GM19099 (cell line): ENCODE results near the gene TMPRSS4.

Experiments used
- POLR2A ChIP-seq: IDR thresholded peaks from 3 replicates; pipeline ENCODE4 v1.6.1; 2011; ENCODE audit warnings: low read depth; ENCODE audit not compliant: insufficient read length; ENCODE audit errors: extremely low read depth

TMPRSS4 gene

DNA sequence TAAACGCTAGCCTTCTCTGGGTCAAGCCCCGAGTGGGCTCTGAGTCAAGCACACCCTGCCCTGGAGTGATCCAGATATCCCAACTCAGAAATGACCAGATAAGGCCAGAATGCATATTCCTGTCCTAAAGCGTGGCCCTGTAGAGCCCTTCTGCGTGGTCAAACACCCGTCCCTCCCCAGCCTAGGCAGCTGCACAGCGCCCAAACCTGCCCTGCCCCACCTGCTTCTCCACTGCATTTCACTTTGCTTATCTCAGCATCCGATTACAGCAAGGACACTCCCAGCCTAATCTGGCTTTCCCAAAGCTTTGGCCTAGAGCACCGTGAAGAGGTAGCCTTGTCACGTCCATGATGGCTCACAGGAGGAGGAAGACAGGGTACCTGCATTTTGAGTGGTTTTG lies 11.9 kb upstream of the TMPRSS4 start:
- TF ChIP-seq POLR2A = no peak

DNA sequence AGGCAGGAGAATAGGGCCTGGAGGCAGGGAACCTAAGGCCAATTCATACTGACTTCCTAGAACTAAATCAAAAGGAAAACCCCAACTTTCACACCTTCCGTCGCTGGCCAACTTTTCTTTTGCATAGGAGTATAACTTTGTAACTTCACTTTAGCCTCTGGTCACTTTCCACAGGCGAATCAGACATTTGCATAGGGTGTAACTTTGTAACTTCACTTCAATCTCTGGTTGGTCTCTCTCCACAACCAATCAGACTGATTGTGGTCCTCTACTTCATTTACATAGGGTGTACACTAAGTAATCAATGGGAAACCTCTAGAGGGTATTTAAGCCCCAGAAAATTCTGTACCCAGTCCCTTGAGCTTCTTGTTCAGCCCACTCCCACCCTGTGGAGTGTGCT lies 11.5 kb upstream of the TMPRSS4 start:
- no peak for TF ChIP-seq POLR2A

DNA sequence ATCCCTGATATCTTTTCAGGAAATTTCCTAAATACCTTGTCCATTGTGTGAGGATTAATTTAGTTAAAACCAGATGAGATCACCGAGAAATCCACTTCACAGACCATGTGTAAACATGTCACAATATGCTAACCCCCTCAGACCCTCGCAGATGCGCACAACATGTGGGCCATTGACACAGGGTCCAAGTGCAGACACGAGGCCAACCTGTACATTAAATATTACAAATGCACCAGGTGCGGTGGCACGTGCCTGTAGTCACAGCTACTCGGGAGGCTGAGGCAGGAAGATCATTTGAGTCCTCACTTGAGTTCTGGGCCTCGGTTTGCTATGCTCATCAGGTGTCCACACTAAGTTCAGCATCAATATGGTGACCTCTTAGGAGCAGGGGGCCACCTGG lies 9.9 kb upstream of the TMPRSS4 start:
- no peak for TF ChIP-seq POLR2A

DNA sequence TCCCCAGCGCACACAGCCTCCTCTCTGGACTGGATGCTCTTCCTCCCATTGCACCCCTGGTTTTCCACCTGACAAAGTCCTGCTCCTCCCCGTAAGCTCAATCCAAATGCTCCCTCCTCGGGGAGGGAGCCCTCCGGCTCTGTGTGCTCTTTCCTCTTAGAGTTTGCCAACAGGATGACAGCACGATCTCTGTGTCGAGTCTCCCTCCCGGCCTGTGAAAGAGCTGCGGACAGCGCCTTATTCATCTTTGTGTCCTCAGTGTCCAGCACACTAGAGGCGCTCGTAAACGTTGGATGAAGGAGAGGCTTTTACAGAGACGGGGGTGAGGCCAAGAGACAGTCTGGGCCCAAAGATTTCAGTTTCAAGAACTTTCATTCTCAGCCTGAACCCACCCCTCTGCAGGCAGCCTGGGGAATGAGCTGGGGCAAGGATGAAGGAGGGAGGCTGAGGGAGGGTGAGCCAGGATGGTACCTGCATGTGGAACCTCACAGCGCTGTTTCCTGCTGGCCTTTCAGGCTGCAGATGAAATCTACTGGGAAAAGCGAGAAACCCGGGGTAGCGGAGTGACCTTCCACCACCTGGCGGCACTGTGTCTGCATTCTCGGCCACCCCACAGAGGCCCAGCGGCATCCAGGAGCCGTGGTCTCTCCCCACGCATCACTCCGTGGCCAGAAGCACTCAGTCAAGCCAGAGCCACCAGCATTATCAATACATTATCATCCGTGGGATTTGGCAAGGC lies 8.5 kb upstream of the TMPRSS4 start:
- no peak for TF ChIP-seq POLR2A

DNA sequence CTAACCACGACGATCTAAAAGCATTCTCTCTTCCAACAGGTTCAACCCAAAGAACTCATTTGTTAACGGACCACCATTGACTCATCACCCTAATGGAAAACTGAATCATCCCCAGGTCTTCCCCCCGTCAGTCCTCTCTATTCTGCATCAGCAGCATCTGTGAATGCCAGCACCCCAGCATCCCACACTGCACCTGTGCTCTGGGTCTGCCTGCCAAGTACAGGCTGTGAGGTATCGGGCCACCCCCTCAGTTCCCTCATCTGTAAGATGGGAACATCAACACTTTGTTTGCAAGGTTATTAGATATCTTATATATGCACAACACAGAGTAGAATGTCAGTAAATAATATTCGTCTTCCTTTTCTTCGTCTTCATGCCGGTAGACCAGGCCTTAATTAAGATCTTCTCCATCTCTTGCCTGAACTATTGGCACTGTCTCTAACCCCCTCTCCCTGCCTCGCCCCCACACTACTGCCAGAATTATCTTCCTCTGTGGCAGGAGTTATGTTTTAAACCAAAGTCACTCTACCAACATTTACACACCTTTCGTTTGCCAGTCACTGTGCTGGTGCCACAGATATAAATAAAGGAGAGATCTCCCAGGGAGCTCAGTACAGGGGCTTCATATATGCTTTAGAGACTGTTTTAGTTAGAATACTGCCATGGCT lies 7.8 kb upstream of the TMPRSS4 start:
- no peak for TF ChIP-seq POLR2A

DNA sequence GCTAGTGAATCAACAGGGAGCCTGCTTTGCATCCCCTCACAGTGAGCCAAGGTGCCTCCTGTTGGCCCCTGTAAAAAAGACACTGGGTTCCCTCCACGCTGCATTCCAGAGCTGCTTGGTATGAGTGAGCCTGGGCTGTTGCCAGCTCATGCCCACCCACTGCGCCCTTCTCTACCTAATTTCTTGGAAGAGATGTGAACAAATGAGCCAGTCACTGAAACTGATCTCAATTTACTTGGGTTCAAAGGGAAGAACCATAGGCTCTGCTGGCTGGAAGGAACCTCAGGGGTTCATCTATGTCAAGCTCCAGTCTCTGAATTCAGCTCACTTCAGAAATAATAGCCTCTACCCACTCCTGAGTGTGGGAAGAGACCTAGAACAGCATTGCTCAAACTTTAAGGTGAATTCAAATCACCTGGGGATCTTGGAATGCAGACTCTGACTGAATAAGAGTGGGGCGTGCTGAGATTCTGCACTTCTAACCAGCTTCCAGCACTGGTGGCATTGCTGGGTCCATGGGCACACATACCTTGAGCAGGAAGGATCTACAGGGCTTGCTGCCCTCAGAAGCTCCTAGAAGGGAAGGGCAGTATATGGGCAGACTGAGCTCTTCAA lies 5.4 kb upstream of the TMPRSS4 start:
- no peak for TF ChIP-seq POLR2A

DNA sequence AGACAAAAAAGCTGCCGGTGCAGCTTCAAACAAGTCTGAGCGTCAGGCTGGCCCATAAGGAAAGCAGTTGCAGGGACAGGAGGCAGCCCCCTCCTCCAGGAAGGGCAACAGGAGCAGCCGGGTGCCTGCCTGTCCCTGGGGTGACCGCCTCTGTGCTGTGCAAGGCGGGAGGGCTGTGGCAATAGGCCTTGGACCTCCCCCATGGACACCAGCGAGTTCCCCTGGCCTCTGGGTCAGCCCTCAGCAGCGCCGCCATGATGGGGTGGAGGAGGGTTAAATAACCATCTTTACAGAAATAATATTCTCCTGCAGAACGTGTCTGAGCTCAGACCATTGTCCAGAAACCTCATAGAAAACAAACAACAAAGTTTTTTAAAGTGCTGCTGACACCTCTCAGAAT lies 3.3 kb upstream of the TMPRSS4 start:
- no peak for TF ChIP-seq POLR2A

DNA sequence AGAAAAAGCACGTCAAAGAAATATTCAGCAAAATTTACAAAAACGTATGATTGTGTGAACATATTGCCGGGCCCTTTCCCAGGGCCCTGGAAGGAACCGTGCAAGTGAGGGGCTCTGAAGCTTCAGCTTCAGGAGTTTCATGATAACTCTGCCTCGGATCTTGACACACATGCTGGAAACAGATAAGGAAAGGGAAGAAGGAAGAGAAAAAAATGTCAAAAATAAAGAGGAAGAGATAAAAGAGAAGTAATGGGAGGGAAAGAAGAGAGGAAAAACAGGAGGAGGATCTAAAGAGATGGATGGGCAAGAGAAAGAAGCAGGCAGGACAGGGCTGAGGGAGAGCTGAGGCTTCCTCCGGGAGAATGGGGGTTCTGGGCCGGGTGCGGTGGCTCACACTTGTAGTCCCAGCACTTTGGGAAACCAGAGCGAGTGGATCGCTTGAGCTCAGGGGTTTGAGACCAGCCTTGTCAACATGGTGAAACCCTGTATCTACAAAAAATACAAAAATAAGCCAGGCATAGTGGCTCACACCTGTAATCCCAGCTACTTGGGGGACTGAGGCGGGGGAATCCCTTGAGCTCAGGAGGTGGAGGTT lies 2.7 kb upstream of the TMPRSS4 start:
- TF ChIP-seq POLR2A = no peak

DNA sequence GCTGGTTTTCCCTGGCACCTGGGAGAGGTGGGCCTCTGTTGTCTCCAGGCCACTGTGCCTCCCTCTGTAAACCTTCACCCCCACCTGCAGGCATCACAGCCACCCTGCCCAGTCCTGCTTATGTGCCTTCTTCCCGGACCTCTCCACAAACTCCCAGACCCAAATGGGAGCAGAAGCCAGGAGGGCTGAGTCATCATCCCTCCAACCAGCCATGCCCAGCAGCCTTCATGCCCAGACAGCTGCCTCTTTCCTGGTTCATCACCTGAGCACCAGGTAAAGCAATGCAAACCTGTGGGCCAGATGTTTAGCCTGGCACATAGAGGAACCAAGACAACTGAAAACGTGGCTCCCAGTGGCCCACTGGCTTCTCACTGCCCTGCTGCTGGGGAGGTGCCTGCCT lies 2.1 kb upstream of the TMPRSS4 start:
- no peak for TF ChIP-seq POLR2A

DNA sequence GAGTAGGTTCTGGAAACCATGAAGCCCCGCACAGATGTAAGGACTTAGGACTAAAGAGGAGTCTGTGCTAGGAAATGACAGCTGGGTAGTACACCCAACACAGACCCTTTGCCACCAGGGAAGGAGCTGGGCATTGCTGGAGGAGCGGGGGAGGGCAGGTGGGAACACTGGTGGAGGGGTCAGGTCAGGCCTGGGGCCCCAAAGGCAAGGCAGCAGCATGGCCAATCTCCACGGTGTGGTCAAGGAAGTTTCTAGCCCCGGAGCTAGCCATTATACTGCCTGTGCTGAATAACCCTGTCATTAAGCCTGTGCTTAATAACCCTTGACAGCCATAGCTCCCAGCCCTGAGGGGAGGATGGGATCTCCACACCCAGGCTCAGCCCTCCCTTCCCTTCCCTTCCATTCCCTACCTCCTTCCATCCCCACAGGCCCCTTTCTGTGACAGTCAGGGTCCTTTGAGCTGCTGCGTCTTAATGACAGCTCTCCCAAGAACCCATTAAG lies 2.1 kb downstream of the TMPRSS4 start:
- TF ChIP-seq POLR2A = no peak

DNA sequence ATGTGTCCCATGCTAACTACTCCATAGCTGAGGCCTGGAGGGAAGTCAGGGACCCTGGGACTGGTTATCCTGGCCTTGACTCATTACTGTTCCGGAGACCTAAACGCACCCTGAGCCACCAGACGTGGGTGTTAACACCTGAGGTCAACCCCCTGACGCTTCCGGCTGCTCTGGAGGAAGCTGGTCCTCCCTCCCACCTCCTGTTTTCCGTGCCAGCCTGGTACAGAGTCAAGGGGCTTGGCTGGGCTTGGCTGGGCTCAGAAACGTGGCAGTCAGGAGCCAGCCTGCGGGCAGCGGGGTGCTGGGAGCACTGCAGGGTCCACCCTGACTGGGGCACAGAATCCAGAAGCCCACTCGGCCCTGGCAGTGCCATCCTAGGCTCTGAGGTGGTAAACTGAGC lies 2.6 kb downstream of the TMPRSS4 start:
- no peak for TF ChIP-seq POLR2A

DNA sequence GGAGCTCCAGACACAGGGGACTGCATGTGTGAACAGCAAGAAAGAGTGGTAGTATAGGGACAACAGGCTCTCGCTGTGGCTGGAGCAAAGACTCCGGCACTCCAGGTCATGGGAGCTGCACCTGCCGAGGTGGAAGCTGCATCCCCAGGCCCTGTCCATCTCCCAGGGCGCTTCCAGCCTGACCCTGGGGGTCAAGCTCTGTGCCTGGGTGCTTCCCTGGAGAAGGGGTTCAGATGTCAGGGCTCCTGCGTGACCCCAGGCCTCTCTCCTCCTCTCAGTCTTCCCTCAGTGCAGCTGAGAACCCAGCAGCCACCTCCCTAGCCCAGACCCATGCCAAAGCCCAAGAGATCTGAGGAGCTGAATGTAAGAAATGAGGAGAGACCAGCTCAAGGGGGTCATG lies 3.4 kb downstream of the TMPRSS4 start:
- no peak for TF ChIP-seq POLR2A

DNA sequence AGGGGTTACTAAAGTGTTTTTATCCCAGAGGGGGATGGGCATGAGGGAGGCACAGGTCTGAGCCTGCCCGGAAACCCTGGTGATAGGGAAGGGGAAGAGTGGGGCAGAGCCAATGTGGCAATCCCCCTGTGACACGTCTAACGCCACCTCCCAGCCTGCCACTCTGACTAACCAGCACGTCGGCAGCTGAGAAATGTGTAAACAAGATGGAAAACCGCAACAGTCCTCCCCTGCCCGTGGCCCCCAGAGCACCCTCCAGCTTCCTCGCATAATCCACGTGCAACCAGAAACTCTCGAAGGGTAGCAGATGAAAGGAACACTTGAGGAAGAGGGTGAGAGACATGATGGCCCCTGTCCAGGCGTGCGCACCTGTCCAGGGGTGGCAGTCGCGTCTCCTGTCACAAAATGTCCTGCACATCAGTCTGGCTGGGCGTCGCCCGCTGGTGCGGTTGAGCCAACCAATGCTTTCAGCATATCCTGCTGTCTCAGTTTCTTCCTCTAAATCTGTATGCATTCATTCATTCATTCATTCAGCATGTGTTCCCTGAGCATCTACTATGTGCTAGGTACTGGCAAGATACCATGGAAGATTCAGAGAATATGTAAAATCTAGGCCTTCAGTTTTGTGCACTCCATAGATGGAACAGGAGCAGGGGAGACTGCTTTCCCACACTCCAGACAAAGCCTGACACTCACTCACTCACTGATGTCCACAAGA lies 4.5 kb downstream of the TMPRSS4 start:
- no peak for TF ChIP-seq POLR2A

DNA sequence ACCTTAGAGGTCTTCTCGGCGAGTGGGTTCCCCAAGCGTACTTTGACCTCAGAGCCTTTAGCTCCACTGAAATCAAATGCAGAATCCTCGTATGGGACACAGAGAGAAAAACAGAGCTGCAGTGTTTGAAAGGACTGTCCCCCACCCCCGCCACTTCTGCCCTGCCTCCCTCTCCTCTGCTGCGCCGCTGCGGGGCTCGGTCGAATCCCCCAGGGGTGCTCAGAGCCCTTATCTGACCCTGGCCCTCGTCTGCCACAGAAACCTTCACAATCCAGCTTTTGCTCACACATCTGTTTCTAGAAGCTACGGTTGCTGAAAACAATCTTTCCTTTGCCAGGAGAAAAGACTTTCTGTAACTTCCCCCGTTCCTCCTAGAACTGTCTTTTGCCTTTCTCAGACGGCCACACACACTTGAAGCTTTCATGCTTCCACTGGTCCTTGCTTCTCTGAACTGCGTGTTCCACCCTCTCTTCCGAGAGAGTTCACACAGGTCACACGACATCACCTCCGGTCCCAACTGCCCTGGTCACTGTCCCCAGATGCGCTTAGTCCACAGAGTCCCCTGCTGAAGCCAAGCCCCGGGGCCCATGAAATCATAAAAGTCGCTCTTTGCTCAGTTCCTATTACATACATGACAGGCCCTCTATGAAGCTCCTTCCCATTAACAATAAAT lies 6.1 kb downstream of the TMPRSS4 start:
- no peak for TF ChIP-seq POLR2A
